K562 (cell line): ENCODE data around the gene RGS19.

ENCODE experiments used
- CBX3 ChIP-seq, 2 experiments: IDR thresholded peaks; 1 replicate in 1 of 2; 2 replicates in 1 of 2; pipeline ENCODE4 v1.6.1; 2012; ENCODE audit warnings: inconsistent platforms in 2 of 2, low read length in 2 of 2, borderline replicate concordance in 1 of 2, control low read depth in 1 of 2
- CHD2 ChIP-seq: IDR thresholded peaks from 2 replicates; pipeline ENCODE4 v1.6.1; 2011; ENCODE audit warnings: low read depth, low read length
- SPI1 ChIP-seq: IDR thresholded peaks from 2 replicates; pipeline ENCODE4 v1.6.1; 2011; ENCODE audit warnings: low read depth, low read length, control low read depth, borderline replicate concordance
- ZSCAN29 ChIP-seq: fragments of 450-650 bp; IDR thresholded peaks from 2 replicates; pipeline ENCODE4 v1.6.1; 2017

- TF ChIP-seq CHD2 (no peak), ZSCAN29 (no peak), SPI1 (no peak), CBX3 (IDR thresholded peaks at IDR 0.05; ENCODE audit: borderline replicate concordance in 1 of 2, low read length in 2 of 2) (no peak)
Observed at GRCh38 chr20:64069209-64069613, 10.1 kb downstream of the RGS19 start.
